Ramos (cell line): ENCODE results near the gene ANKRD36B.
"Not testable (repeated sequence)": the region's sequence is repeated elsewhere in the genome, so short reads cannot be mapped to it uniquely, and the experiment has no call there.

Experiments
- in situ Hi-C: fragments of 300-500 bp; cut with MboI; formaldehyde crosslinking; loops from one replicate; pipeline ENCODE4 v1.14.3; 2022; ENCODE audit warnings: low sequenced_read_pairs; ENCODE audit not compliant: unreplicated experiment

ANKRD36B gene

DNA sequence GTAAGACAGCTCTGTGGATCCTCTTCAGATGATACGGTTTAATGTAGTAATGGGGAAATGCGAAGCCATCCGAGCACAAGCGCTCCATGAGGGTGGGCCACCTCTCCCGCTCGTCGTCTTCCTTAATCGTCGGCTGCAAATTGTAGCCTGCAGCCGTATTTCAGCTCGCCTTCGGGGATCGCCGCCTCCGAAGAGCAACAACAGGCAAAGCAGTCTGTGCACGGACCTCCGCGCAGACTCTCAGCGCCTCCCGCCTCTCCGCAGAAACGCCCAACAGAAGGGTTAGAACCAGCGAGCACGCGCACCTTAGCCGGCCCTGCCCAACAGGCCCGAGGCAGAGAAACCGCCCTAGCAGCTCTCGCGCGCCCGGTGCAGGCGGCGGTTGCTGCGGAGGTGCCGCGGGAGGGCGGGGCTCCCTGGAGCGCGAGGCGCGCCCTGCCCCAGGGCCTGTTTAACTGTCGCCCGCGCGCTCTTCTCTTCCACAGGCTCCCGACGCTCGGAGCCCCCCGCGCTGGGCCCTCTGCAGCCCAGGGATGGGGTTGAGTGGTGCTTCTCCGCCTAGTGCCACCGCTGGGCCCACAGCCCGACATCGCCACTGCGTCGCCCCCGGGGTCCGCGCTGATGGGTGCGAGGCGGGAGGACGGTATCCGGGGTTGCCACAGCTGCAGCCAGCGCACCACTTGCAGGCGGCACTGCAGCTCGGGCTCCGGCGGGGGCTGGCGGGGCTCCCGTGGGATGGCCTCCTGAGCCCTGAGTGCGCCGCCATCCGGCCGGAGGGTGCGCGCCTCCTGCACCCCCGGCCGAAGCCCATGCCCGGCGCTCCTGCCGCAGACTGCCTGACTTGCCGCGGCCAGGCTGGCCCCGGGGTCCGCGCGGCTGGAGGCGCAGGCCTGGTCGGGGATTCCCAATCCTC is at the start of gene ANKRD36B:
TSS of gene ANKRD36B (minus strand) at position 280 of the 913 bp plus-strand sequence. CDS start at position 88, 192 bp downstream.
- in situ Hi-C loops, result loop anchor here (10.0 kb wide), 1 partner anchor 105 kb away; no protein-coding TSS in a partner anchor

- in situ Hi-C loops, result not testable (repeated sequence)
These were observed 36.4 kb upstream of the ANKRD36B start for GRCh38 chr2:97626049-97626430.

DNA sequence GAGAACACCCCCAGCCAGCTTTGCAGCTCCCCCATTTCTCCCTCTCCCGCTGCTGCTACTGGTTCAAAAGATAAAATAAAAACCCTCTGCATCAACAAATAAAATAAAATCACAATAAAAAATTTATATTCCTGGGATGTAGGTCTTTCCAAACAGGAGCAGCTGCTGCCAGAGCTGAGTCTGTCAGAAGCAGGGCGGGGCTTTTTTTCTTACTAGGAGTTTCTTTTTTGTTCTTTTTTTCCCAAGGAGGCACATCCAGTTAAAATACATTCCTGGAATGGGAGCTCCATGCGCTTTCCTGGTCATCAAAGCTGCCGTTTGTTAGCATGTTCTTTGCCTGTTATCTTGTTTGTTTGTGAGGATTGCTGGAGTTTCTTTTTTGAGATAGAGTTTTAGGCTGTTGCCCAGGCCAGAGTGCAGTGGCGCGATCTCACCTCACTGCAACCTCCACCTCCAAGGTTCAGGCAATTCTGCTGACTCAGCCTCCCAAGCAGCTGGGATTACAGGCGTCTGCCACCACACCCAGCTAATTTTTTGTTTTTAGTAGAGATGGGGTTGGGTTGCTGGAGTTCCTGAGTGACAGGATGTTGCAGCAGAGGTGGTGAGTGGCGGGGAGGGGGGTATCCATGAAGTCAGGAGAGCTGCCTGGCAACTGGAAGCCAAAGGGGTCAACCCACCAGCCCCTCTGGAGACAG is 35.8 kb upstream of the ANKRD36B start:
- in situ Hi-C loops, result not testable (repeated sequence)

DNA sequence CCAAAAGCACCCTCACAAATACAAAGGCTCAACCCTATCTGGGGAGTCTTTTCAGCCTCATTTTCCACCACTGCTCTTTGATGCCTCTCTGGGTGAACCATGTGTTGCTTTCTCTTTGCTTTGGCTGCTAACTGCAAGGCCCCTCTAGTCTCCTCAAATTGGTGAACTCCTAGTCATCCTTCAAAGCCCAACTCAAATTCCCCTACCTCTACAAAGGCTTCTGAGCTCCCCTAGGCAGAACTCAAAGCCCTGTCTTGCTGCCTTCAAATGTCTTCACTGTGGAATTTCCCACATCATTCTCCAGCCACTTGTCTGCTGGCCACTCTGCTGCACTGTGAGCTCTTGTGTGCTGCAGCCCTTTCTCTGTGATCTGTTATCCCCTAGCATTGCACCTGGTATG is 33.3 kb upstream of the ANKRD36B start:
- in situ Hi-C loops, result not testable (repeated sequence)

DNA sequence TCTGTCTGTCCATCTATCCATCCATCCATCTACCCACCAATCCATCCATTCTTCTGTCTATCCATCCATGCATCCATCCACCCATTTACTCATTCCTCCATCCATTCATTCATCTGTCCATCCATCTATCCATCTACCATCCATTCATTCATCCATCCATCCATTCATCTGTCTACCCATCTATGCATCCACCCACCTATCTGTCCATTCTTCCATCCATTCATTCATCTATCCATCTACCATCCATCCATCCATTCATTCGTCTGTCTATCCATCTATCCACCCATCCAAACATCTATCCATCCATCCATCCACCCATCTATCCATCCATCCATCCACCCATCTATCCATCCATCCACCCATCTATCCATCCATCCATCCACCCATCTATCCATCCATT is 30.8 kb upstream of the ANKRD36B start:
- in situ Hi-C loops, result not testable (repeated sequence)

DNA sequence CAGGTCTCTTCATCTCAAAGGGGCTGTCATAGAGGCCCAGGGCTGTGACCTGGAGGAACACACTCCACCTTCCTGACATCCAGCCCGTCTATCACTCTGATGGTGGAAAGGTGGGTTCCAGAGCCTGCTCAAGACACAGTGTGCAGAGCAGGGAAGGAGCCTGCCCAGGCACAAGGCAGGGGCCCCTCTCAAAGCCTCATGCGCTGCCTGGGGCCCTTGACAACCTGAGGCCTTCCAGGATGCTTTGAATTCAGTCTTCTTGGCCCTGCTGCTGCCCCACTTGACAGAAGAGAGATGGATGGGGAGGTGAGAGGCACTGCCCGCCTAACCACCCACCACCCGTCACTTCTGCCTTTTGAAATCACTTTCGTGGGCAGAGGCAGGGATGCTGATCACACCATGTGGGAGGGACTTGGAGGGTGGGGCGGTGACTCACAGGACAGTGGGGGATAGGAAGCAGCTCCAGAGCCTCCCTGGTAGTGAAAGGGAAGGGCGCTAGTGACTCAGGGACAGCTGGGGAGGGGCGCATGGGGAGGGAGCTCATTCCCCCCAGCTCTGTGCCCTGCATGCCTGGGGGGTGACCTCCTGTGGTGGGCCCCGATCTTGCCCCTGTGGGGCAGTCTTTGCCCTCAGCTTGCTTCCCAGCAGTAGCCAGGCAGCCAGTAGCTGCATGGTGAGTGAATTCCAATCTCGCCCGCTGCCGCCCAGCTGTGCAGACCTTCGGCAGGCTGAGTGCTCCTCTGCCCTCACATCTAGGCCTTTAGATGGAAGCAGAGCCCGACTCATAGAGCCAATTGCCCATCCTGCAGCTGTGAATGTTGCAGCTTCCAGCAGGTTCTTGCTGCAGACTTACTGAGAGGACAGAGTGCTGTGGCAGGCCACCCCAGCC is 29.5 kb upstream of the ANKRD36B start:
- in situ Hi-C loops, result not testable (repeated sequence)

- in situ Hi-C loops, result no loop called here
These were observed 28.2 kb upstream of the ANKRD36B start for GRCh38 chr2:97617911-97618310.

GRCh38 chr2:97615746-97616145 is 26.1 kb upstream of the ANKRD36B start:
- in situ Hi-C loops, result not testable (repeated sequence)

DNA sequence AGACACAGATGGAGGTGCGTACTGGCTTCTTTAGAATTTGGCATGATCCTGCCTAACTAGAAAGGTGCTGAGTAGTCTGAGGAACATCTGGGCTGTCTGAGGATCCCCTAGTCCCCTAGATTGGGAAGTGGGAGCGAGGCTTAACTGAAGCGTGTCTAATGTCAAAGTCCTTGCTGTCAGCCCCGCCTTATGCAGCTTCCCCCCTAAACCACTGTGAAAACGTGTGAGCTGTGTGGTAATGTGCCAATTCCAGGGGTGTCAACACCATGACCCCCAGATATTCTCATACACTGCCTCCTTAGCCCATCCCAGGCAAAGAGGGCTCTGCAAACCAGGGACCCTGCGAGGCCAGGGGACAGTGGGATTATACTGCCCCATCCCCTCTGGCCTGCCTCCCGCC is 22.2 kb upstream of the ANKRD36B start:
- in situ Hi-C loops, result not testable (repeated sequence)

DNA sequence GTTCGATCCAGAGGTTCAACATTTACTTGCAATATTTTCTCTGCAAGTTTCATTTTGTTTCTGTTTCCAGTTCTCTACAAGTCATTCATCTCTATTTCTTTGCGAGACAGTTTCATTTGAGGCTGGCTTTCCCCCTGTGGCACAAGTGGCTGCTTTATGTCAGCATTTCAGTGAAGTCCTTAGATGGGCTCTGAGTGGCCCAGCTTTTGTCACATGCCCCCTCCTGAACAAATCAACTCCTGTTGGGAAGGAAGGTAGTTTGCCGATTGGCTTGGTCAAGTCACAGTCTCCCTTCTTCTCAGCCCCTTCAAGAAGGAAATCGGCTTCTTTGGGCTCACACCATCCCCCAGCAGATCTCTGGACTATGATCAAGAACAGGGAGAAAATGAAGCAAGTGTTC is 19.1 kb upstream of the ANKRD36B start:
- in situ Hi-C loops, result not testable (repeated sequence)

GRCh38 chr2:97605524-97606339 is 16.1 kb upstream of the ANKRD36B start:
- in situ Hi-C loops, result not testable (repeated sequence)

DNA sequence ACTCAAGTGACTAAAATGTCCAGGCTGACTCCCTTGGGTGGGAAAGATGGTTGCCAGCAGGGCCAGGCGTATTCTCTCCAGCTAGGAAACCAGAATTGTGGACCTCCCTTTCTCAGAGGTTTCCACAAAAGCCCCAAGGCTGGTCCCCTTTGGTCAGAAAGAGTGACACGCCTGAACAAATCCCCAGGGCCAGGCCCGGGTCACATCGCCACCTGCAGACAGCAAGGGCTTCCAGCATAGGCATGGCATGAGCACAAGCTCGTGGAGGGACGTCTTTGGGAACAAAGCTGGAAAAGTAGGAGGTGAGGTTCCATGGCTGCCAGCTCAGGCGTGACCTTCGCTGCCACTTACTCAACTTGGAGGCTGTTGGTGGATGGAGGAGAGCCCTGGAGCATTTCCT is 15.4 kb upstream of the ANKRD36B start:
- in situ Hi-C loops, result not testable (repeated sequence)

- in situ Hi-C loops, result not testable (repeated sequence)
These were observed 11.9 kb upstream of the ANKRD36B start for GRCh38 chr2:97601537-97601936.

DNA sequence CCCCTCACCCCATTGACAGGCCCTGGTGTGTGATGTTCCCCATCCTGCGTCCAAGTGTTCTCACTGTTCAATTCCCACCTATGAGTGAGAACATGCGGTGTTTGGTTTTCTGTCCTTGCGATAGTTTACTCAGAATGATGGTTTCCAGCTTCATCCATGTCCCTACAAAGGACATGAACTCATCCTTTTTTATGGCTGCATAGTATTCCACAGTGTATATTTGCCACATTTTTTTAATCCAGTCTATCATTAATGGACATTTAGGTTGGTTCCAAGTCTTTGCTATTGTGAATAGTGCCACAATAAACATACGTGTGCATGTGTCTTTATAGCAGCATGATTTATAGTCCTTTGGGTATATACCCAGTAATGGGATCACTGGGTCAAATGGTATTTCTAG is 6.5 kb upstream of the ANKRD36B start:
- in situ Hi-C loops, result loop anchor here (10.0 kb wide), 1 partner anchor 99 kb away; no protein-coding TSS in a partner anchor

- in situ Hi-C loops, result loop anchor here (10.0 kb wide), 1 partner anchor 101 kb away; no protein-coding TSS in a partner anchor
These were observed 3.8 kb upstream of the ANKRD36B start for GRCh38 chr2:97593520-97593919.

DNA sequence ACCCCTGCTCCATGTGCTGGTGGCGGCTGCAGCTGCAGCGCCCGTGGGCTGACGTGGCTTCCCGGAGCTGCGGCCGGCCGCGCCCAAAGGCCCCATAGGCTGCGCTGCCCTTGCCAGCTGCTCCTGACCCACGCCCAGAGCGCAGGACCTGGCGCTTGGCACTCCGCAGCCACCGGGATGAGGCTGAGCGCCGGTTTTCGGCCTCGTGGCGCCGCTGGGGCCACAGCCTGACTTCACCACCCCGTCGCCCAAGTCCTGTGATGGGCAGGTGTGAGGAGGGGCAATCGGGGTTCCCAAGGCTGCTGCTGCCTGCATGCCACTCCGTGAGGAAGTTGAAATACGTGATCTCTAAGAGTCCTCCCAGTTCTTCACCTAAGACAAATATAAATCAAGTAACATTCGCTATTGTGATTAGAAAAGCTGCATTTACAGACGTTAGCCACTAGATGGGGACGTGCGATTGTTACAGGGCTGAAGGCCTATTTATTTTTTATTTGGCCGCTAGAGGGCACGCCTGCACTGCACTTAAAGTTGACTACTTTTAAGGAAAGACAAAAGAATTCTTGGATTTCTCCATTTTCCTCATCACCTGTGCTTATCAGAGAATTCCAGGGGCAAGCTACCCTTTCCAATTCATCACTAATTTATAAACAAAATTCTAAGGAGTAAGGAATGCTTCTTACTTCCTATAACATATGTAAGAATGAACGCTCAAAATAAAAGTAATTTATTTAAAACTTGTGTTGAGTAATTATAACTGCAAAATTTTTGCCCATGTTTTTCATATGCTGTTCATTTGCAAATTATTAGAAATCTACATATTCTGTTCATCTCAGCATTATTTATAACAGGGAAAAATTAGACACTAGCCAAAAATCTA is 1.1 kb upstream of the ANKRD36B start:
- in situ Hi-C loops, result loop anchor here (10.0 kb wide), 1 partner anchor 104 kb away; no protein-coding TSS in a partner anchor

GRCh38 chr2:97589257-97589597 is 450 bp downstream of the ANKRD36B start:
- in situ Hi-C loops, result not testable (repeated sequence)

DNA sequence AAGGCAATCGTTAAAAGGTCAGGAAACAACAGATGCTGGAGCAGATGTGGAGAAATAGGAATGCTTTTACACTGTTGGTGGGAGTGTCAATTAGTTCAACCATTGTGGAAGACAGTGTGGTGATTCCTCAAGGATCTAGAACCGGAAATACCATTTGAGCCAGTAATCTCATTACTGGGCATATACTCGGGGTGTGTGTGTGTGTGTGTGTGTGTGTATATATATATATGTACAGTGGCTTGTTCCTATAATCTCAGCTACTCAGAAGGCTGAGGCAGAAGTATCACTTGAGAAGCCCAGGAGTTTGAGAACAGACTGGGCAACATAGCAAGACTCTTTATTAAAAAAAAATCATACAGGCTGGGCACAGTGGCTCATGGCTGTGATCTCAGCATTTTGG is 24.0 kb downstream of the ANKRD36B start:
- in situ Hi-C loops, result not testable (repeated sequence)
